ENCODE measurements around the gene SLCO2B1. TPM values are rescaled to one million over a fixed set of nuclear protein-coding genes. Genes with fewer than 3 reads are reported as not detected.

SLCO2B1 gene
- total RNA-seq, 1 donor from 2014 or later: 0.05 TPM

DNA sequence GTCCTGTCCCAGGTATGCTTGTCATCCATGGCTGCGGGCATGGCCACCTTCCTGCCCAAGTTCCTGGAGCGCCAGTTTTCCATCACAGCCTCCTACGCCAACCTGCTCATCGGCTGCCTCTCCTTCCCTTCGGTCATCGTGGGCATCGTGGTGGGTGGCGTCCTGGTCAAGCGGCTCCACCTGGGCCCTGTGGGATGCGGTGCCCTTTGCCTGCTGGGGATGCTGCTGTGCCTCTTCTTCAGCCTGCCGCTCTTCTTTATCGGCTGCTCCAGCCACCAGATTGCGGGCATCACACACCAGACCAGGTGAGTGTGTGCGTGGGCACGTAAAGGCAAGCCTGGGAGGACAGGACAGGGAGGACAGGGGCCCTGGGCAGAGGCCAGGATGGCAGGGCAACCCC is 42.4 kb downstream of the SLCO2B1 start:
- intact Hi-C loops (cut with micrococcal nuclease): no loop called here

DNA sequence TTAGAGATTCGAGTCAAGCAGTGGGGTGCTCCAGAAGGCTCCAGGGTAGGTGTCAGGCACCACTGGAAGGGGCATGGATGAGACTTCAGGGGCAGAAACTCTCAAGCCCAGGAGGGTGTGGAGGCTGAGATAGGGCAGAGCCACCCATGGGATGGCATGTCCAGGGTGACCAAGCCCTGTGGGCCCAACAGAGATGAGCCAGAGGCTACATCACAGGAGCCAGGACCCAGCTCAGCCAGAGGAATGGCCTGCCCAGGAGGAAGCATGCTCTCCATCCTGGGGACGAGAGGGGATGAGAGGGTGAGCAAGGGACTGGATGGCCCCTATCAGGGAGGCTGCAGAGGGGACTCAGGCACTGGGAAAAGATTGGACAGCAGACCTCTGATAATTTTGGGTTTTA is 42.8 kb downstream of the SLCO2B1 start:
- intact Hi-C loops (cut with micrococcal nuclease): no loop called here

DNA sequence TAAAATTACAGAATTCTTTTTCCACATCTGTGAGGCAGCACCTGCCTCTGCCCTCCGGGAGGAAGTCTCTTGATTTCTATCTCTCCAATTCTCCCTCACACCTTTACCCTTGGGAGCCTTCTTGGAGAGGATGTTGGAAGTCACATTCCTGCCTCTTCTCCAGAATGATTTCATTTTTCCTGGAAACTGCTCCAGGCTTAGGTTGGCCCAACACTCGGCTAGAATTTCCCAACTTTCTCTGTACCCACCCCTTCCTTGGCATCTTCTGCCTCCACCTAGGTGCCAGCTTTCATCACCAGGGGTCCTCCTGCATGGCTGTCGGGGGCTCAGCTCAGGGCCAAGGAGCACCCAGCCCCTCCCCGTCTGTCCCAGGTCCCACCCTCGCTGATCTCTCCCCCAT is 43.2 kb downstream of the SLCO2B1 start:
- intact Hi-C loops (cut with micrococcal nuclease): no loop called here

DNA sequence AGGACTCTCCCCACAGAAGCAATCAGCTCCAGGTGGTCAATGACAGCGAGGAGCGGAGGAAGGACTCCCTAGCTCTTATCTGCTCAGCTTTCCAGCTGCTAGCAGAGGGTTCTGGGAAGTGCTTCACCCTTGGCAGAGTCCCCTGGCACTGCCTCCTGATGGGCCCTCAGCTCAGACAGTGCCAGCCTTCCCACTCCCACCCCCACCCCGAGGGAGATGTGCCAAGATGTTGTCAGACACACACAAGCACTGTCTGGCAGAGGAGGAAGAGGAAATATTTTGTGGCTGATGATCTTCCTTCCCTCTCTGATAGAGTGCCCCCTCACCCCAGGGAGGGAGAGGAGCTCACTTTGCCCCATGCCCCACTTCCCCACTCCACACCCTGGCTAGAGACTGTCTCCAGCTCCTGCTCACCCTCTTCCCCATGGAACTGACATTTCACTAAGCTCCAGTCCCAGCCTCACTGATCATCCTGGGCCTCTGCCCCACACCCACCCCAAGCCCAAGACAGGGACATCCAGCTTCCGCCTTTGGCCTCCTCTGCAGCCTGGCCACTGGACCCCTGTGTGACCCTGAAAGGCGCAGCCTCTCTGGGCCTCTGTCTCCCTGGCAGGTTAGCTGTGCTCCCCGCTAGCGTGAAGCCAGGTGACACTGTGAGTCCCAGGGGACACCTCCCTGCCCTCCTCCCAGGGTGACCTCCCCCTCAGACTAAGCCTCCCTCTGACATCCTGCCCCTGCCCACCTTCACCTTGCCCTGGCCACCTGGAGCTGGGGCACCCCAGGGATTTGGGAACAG is 44.5 kb downstream of the SLCO2B1 start:
- intact Hi-C loops (cut with micrococcal nuclease): no loop called here

DNA sequence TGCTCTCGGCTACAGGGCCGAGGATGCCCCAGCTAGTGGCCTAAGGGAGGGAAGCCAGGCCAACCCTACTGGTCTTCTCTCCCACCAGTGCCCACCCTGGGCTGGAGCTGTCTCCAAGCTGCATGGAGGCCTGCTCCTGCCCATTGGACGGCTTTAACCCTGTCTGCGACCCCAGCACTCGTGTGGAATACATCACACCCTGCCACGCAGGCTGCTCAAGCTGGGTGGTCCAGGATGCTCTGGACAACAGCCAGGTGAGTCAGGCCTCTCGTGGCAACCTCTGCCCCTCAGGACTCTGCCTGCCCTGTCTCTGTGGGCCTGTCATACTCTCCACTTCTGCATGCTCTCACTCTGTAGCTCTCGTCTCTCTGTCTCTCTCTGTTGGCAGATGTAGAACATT is 45.5 kb downstream of the SLCO2B1 start:
- intact Hi-C loops (cut with micrococcal nuclease): no loop called here

DNA sequence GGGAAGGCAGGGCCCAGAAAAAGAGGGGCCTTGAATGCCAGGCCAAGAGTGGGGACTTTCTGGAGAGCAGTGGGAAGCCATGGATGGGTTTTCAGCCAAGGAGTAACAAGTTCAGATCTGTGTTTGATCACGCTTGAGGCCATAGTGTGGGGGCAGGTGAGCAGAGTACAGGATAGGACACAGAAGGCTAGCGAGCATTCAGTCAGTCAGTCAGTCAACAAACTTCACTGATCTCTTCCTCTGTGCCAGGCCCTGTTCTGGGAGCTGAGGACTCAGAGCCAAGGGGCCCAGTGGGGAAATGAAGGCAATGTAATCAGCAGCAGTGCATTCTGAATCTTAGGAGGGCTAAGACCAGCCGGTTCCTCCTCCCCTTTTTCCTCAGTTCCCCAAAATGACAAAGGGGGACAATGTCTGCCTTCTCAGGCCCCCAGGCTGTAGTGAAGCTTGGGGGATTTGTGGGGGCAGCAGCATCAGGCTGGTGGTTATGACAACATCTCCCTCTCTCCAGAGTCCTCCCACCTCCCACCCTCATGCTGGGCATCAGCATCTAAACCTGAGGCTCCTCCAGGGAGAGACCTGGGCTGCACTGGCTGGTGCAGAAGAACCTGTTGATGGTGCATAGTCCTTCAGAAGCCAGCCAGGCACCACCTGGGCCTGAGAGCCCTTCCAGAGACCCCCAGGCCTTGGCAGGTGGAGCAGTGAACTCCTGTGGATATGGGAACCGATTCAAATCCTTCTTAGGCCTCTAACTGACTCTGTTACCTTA is 46.8 kb downstream of the SLCO2B1 start:
- intact Hi-C loops (cut with micrococcal nuclease): no loop called here

DNA sequence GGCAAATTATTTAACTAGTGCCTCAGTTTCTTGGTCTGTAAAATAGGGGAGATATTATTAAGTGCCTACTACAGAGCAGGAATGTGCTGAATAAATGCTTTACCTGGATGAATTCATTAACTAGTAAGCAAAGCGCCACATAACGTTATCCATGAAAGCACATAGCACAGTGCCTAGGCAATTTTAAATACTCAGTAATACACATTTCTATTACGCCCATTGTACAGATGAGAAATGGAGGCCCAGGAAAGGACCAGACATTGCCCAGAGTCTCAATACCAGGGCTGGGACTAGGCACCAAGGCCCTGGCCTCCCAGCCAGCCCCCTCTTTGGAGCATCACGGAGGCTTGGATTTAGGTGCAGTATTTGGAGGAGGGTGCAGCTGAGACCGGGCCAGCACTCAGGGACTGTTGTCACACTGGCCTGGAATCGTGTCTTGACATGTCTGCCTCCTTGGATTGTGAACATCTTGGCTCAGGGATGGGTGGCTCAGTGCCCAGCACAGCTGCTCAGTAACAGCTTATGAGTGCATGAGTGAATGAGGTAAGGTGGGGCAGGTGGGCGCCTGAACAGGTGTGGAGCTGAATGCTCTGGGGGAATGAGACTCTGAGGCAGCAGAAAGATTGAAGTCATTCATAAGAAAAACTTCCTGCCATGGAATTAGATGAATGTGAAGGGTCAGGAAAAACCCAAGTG is 47.5 kb downstream of the SLCO2B1 start:
- intact Hi-C loops (cut with micrococcal nuclease): no loop called here

DNA sequence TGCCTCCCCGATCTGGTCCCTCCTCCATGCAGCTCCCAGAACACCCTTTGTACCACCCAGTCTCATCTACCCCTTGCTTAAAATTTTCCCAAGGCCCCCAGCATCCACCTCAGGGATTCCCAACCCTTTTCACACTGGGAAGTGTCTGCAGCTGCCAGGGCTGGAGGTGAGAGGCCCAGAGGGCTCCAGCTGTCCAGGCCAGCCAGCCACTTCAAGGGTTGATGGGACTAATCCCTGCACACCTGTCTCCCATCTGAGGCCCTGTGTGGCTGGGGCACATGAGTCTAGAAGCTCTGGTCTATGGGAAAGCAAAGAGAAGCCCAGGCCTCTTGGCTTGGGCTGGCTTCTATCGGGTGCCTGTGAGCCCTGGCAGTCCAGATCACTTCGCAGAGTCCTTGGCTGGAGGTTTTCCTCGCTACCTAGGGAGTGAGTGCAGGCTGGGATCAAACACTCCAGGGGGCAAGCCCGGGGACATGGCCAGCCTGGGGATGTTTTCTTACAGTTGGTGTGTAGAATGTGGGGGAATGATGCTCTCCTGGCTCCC is 48.6 kb downstream of the SLCO2B1 start:
- intact Hi-C loops (cut with micrococcal nuclease): no loop called here

DNA sequence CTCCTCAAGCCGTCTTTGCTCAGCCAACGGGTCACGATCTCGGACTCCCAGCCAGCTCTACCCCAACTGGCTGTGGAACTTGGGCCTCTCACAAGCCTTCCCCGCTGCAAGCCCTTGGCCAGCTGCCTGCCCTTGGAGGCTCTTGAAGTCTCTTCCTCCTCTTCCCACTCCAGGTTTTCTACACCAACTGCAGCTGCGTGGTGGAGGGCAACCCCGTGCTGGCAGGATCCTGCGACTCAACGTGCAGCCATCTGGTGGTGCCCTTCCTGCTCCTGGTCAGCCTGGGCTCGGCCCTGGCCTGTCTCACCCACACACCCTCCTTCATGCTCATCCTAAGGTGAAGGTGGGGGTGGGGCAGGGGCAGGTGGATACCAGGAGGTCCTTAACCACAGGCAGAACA is 49.1 kb downstream of the SLCO2B1 start:
- intact Hi-C loops (cut with micrococcal nuclease): no loop called here

DNA sequence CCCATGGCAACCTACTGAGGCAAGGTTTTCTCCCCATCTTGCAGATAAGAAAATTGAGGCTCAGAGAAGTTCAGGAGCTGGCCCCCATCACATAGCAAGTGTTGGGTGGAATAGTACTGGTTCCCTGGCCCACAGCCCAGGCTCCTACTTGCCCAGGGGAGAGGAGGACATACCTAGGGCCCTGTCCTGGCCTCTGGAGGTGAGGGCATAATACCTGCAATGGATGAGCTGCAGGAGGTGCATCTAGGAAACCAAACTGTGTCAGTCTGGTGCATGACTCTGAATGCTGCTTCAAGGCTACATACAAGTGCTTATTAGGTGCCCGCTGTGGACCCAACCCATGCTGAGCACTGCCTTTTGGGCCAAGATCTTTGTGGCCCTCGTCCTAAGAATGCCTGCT is 49.6 kb downstream of the SLCO2B1 start:
- intact Hi-C loops (cut with micrococcal nuclease): no loop called here

DNA sequence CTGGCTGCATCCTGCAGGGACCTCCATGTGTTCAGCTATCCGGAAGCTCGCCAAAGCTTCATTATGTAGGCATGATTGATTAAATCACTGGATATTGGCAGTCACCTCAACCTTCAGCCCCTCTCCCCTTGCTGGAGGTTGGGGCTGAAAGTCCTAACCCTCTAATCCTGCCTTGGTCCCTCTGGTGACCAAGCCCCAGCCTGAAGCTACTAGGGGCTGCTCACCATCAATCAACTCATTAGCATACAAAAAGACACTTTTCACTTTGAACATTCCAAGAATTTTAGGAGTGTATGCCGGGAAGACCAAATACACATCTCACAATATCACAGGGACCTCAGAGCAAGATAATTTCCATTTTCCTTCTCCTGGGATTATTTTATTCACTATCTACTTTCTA is 50.9 kb downstream of the SLCO2B1 start:
- intact Hi-C loops (cut with micrococcal nuclease): no loop called here

DNA sequence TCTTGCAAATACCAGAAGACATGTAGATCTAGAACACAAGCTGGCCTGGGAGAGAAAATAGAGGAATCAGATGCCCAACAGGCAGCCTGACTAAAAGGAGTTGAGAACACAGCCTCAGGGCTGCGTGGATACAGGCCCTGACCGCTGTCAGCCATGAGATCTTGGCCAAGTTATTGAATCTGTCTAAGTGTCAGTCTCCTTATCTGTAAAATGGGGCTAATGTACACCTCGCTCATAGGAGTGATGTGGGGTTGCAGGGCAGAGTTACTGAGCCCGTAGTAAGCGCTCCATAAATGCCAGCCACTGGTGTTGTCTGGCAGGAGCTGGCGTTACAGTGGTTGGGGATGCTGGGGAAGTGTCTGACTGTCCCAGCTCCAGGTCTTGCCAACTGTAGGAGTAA is 51.3 kb downstream of the SLCO2B1 start:
- intact Hi-C loops (cut with micrococcal nuclease): no loop called here

DNA sequence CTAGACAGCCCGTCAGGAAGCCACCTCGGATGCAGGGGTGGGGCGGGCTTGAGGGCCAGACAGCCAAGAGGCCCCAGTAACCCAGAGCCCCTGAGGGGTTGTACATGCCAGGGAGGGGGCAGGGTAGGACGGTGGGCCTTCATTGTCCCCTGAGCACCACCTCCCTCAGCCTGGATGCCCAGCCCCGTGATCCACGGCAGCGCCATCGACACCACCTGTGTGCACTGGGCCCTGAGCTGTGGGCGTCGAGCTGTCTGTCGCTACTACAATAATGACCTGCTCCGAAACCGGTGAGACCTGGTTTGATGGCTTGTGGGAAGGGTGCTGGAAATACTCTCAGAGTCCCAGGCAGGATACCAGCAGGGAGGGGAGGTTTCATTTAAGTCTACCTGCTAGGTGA is 52.2 kb downstream of the SLCO2B1 start:
- intact Hi-C loops (cut with micrococcal nuclease): no loop called here

DNA sequence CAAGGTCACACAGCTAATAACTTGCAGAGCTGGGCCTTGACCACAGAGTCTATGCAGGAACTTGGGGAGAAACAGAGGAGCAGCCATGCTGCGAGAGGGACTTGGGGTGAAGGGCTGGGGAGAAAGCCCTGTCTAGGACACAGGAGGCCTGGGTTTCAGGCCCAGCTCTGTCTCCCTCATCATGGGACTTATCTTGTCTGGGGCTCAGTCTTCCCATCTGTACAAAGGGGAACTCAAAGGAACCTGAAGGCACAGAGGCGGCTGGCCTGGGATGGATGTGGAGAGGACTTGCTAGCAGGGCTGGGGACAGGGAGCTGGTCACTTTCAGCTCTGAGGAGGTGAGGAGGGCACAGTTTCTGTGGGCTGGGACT is 52.7 kb downstream of the SLCO2B1 start:
- intact Hi-C loops (cut with micrococcal nuclease): no loop called here

DNA sequence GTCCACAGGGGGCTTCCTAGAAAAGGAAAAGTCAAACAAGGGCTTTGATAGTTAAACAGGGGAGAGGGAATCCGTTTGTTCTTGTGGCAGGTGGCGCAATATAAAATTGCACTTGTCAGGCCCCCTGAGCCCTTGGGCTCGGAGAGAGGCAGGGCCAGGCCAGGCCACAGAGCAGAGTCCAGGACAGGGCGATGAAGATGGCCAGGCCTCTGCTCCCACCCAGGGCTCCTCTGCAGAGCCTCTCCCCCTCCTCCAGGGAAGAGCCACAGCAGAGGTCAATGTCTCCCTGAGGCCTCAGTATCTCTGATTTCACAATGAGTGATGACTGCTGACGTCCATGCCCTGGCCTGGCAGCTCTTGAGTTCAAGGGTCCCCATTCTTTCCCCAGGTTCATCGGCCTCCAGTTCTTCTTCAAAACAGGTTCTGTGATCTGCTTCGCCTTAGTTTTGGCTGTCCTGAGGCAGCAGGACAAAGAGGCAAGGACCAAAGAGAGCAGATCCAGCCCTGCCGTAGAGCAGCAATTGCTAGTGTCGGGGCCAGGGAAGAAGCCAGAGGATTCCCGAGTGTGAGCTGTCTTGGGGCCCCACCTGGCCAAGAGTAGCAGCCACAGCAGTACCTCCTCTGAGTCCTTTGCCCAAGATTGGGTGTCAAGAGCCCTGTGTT is 53.2 kb downstream of the SLCO2B1 start:
- intact Hi-C loops (cut with micrococcal nuclease): no loop called here

DNA sequence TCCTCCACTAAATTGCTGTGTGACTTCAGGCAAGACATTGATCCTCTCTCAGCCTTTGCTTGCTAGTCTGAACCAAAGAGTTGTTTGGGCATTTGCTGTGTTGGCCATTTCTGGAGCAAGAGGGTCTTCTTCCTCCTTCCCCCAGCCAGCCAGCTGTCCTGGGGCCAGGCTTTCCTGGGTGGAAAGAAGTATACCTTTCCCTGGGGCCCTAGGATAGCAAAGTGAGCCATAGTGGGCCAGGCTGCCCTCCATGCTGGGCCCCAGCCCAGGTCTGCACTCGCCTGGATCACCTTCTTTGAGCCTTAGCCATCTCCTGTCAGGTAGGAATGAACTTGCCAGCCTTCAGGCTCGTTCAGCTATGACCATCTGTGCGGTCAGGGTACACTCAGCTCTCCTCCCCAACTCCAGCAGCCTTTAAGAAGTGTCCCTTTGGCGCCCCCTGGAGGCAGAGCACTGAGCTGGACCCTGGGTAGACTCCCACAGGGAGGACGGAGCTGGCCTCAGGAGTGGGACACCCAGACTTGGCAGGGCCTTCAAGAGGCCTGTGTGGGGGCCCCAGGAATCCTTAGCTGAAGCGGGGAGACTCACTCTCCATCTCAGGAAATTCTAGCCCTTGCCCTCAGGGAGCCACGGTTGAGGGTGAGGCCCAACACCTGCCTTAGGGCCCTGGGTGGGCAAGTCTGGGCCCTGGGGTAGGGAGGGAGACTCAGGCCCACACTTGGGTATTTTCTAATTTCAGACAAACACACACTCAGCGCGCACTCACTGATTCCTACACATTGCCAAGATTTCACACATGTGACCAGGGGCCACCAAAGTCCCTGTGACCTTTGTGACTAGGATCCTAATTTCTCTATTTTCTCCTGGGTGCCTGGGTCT is 54.0 kb downstream of the SLCO2B1 start:
- intact Hi-C loops (cut with micrococcal nuclease): loop anchor here (1.0 to 5.0 kb wide), 4 partner anchors 37 to 276 kb away; partner anchors contain the start of gene TPBGL

DNA sequence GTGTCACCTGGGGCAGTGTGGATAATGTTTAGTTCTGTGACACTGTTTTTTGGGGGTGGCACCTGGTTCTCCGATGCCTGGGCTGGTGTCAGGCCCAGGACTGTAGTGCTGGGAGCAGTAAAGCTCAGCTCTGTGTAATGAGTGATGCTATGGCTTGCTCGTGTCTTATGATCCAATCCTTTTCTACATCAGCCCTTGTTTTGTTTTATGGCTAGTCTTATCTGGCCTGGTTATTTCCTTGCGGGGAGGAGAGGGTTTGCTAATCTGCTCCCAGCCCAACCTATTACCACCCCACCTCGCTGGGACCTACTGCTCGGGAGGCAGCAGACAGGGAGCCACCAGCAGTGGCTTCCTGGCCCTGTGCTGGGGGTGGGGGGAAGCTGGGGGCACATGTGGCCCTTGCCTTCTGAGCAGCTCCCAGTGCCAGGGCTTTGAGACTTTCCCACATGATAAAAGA is 54.7 kb downstream of the SLCO2B1 start:
- intact Hi-C loops (cut with micrococcal nuclease): loop anchor here (1.0 to 5.0 kb wide), 4 partner anchors 37 to 276 kb away; partner anchors contain the start of gene TPBGL

DNA sequence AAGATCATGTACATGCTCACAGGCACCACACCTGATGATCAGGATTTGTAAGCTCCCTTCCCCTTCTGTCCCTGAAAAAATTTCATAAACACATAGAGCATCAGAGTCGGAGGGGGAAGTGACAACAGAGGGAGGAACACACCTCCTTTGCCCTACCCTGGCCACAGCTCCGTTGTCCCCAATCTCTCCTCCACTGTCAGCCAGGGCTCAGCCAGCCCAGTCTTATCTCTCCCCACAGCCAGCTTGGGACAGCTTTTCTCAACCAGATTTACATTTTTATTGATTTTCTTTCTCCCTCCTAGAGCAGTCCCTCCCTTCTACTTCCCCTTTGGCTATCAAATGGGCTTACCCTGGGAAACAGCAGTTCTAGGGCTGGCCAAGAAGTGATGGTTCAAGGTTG is 57.5 kb downstream of the SLCO2B1 start:
- intact Hi-C loops (cut with micrococcal nuclease): loop anchor here (5.0 kb wide), 2 partner anchors 34 to 186 kb away; partner anchors contain the start of gene TPBGL

DNA sequence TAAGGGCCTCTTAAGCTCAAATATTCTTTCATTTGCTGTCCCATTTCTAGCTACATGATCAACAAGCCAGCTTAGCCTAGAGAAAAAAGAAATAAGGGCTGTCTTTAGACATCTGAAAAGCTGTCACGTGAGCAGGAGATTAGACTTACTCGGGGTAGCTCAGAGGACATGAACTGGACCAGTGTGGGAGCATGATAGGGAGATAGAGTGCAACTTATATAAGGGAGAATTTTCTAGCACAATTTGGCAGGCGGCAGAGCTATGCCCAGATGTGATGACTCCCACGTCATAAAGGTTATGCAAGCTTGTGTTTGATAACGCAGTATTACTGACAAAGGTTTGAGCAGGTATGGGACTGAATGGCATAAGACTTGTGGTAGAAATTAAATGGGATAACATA is 61.5 kb downstream of the SLCO2B1 start:
- intact Hi-C loops (cut with micrococcal nuclease): no loop called here

DNA sequence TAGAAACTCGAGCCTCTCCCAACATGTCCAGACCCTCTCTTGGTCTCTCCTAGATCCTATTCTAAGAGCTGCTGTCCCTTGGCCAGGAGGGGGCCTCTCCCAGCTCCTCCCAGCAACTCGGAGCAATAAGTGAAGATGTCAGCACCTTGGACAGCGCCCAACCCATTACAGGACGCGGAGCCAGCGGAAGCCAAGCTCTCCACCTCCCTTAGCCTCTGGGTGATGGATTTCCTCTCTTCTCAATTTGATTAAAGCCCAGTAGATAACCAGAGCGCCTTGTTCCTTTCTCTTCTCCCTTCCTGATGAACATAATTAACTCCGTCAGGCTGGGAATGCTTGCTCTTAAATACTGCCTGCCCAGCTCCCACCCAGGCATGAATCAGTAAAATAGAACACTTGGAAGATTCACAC is 63.5 kb downstream of the SLCO2B1 start:
- intact Hi-C loops (cut with micrococcal nuclease): loop anchor here (1.0 kb wide), 1 partner anchor 19 kb away; no protein-coding TSS in a partner anchor
